HepG2 (cell line): ENCODE measurements around the gene HEMK1.

Experiments
- EED ChIP-seq: sonication (generic); formaldehyde crosslinking; IDR thresholded peaks from 2 replicates; pipeline ENCODE4 v1.5.0; 2020; ENCODE audit warnings: mild to moderate bottlenecking, missing genetic modification reagents
- FOSL1 ChIP-seq: sonication (generic); formaldehyde crosslinking; IDR thresholded peaks from 2 replicates; pipeline ENCODE4 v1.9.0; 2021; ENCODE audit warnings: missing genetic modification reagents, borderline replicate concordance
- JUN ChIP-seq: sonication (generic); formaldehyde crosslinking; IDR thresholded peaks from 2 replicates; pipeline ENCODE4 v1.4.0; 2020; ENCODE audit warnings: mild to moderate bottlenecking, missing genetic modification reagents
- MAX ChIP-seq: IDR thresholded peaks from 2 replicates; pipeline ENCODE4 v1.6.1; 2012; ENCODE audit warnings: inconsistent platforms
- MLX ChIP-seq: IDR thresholded peaks from 2 replicates; pipeline ENCODE4 v1.6.1; 2016
- MXI1 ChIP-seq: IDR thresholded peaks from 3 replicates; pipeline ENCODE4 v1.6.1; 2012; ENCODE audit warnings: low read depth, low read length, inconsistent platforms, borderline replicate concordance
- NBN ChIP-seq: fragments of 450-650 bp; conservative IDR thresholded peaks from 2 replicates; pipeline ENCODE4 v1.6.1; 2017
- ZNF205 ChIP-seq: IDR thresholded peaks from 2 replicates; pipeline ENCODE4 v1.6.1; 2018; ENCODE audit warnings: missing biosample characterization, missing genetic modification reagents
- ZNF350 ChIP-seq: sonication (generic); formaldehyde crosslinking; IDR thresholded peaks from 2 replicates; pipeline ENCODE4 v1.4.0; 2020; ENCODE audit warnings: mild to moderate bottlenecking, low read depth, missing genetic modification reagents, borderline replicate concordance
- ZNF446 ChIP-seq: sonication (generic); formaldehyde crosslinking; IDR thresholded peaks from 2 replicates; pipeline ENCODE4 v1.5.0; 2020; ENCODE audit warnings: mild to moderate bottlenecking, missing genetic modification reagents
- ZSCAN5A ChIP-seq: sonication (generic); formaldehyde crosslinking; IDR thresholded peaks from 2 replicates; pipeline ENCODE4 v1.8.0; 2022; ENCODE audit warnings: mild to moderate bottlenecking, missing genetic modification reagents, borderline replicate concordance

- 0 out of 2 replicates have a peak, but pooled peaks have one; percentile 16 for TF ChIP-seq EED (CRISPR knock-in tag)
- peak; percentile 20; the same call in 1 of the 3 replicates for TF ChIP-seq MXI1
- 0 out of 2 replicates have a peak, but pooled peaks have one; percentile 24 for TF ChIP-seq MAX
- TF ChIP-seq ZNF446 (CRISPR knock-in tag): no peak
- TF ChIP-seq FOSL1 (CRISPR knock-in tag): no peak
- no peak for TF ChIP-seq ZNF350
- no peak for TF ChIP-seq MLX (CRISPR knock-in tag)
- no peak for TF ChIP-seq JUN
- no peak for TF ChIP-seq ZSCAN5A (CRISPR knock-in tag)
- TF ChIP-seq NBN: no peak
- no peak for TF ChIP-seq ZNF205
Measured at GRCh38 chr3:50567386-50568167, 1.7 kb upstream of the HEMK1 start, which contains the start of gene C3orf18.
